HEK293 (cell line): ENCODE measurements around the gene MAGI2.

Experiments
- HOXA7 ChIP-seq: sonication (generic); formaldehyde crosslinking; IDR thresholded peaks from 2 replicates; pipeline ENCODE4 v1.8.1; 2022; ENCODE audit warnings: missing genetic modification reagents, borderline replicate concordance
- ZNF623 ChIP-seq: fragments of 450-650 bp; formaldehyde crosslinking; IDR thresholded peaks from 2 replicates; pipeline ENCODE4 v1.5.1; 2016; ENCODE audit warnings: missing biosample characterization, missing genetic modification characterization
- ZNF707 ChIP-seq: fragments of 450-650 bp; formaldehyde crosslinking; IDR thresholded peaks from 2 replicates; pipeline ENCODE4 v1.5.1; 2016; ENCODE audit warnings: missing biosample characterization, missing genetic modification characterization
- TF ChIP-seq, protein P1 (sequence below): fragments of 450-650 bp; formaldehyde crosslinking; IDR thresholded peaks from 2 replicates; pipeline ENCODE4 v1.5.1; 2016; ENCODE audit warnings: missing biosample characterization, missing genetic modification characterization
- TF ChIP-seq, protein P2 (sequence below): fragments of 450-650 bp; formaldehyde crosslinking; IDR thresholded peaks from 2 replicates; pipeline ENCODE4 v1.5.1; 2016; ENCODE audit warnings: missing biosample characterization, missing genetic modification characterization
- TF ChIP-seq, protein P3 (sequence below): fragments of 450-650 bp; formaldehyde crosslinking; IDR thresholded peaks from 2 replicates; pipeline ENCODE4 v1.5.1; 2016; ENCODE audit warnings: missing biosample characterization, missing genetic modification characterization

DNA sequence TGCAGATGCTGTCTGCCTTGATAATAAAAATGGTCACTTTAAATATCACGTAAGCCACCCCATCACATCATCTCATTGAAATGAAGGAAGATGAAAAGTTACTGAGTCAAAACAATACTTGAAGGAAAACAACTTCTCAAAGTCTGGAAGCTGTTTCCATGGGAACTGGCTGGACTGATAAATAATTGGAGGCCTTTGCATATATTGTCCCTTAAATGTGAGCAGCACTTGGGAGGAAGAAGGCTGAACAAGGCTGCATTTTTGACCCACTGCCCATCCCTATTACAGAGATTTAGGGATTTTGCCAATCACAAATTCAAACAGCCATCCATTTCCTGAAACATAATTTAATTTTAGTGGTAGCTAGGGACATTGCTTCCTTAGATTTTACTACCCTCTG is 18.2 kb upstream of the MAGI2 start:
- TF ChIP-seq, protein P1, sequence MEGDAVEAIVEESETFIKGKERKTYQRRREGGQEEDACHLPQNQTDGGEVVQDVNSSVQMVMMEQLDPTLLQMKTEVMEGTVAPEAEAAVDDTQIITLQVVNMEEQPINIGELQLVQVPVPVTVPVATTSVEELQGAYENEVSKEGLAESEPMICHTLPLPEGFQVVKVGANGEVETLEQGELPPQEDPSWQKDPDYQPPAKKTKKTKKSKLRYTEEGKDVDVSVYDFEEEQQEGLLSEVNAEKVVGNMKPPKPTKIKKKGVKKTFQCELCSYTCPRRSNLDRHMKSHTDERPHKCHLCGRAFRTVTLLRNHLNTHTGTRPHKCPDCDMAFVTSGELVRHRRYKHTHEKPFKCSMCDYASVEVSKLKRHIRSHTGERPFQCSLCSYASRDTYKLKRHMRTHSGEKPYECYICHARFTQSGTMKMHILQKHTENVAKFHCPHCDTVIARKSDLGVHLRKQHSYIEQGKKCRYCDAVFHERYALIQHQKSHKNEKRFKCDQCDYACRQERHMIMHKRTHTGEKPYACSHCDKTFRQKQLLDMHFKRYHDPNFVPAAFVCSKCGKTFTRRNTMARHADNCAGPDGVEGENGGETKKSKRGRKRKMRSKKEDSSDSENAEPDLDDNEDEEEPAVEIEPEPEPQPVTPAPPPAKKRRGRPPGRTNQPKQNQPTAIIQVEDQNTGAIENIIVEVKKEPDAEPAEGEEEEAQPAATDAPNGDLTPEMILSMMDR (tag by site-specific recombination) = no peak
- no peak for TF ChIP-seq ZNF707 (tag by site-specific recombination)
- no peak for TF ChIP-seq ZNF623
- TF ChIP-seq, protein P2, sequence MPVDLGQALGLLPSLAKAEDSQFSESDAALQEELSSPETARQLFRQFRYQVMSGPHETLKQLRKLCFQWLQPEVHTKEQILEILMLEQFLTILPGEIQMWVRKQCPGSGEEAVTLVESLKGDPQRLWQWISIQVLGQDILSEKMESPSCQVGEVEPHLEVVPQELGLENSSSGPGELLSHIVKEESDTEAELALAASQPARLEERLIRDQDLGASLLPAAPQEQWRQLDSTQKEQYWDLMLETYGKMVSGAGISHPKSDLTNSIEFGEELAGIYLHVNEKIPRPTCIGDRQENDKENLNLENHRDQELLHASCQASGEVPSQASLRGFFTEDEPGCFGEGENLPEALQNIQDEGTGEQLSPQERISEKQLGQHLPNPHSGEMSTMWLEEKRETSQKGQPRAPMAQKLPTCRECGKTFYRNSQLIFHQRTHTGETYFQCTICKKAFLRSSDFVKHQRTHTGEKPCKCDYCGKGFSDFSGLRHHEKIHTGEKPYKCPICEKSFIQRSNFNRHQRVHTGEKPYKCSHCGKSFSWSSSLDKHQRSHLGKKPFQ = no peak
- TF ChIP-seq, protein P3, sequence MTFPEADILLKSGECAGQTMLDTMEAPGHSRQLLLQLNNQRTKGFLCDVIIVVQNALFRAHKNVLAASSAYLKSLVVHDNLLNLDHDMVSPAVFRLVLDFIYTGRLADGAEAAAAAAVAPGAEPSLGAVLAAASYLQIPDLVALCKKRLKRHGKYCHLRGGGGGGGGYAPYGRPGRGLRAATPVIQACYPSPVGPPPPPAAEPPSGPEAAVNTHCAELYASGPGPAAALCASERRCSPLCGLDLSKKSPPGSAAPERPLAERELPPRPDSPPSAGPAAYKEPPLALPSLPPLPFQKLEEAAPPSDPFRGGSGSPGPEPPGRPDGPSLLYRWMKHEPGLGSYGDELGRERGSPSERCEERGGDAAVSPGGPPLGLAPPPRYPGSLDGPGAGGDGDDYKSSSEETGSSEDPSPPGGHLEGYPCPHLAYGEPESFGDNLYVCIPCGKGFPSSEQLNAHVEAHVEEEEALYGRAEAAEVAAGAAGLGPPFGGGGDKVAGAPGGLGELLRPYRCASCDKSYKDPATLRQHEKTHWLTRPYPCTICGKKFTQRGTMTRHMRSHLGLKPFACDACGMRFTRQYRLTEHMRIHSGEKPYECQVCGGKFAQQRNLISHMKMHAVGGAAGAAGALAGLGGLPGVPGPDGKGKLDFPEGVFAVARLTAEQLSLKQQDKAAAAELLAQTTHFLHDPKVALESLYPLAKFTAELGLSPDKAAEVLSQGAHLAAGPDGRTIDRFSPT = no peak
- TF ChIP-seq HOXA7 (CRISPR knock-in tag) = no peak
